Neural cell (in vitro differentiated cells): ENCODE data around the gene SEPTIN6.
"Not testable (repeated sequence)": the region's sequence is repeated elsewhere in the genome, so short reads cannot be mapped to it uniquely, and the experiment has no call there.

ENCODE experiments used
- EP300 ChIP-seq: fragments of 450-650 bp; conservative IDR thresholded peaks from 2 replicates; pipeline ENCODE4 v1.6.1; 2014; ENCODE audit warnings: antibody characterized with exemption, mild to moderate bottlenecking, moderate library complexity; ENCODE audit not compliant: poor library complexity, severe bottlenecking
- EZH2 ChIP-seq: fragments of 200-600, 300-800 bp; shearing (Covaris generic), sonication (generic); IDR thresholded peaks from 2 replicates; pipeline ENCODE4 v1.6.1; 2014; ENCODE audit warnings: antibody characterized with exemption, low read length, borderline replicate concordance, mild to moderate bottlenecking; ENCODE audit not compliant: insufficient read depth, poor library complexity, severe bottlenecking
- POLR2AphosphoS5 ChIP-seq: IDR thresholded peaks from 2 replicates; pipeline ENCODE4 v1.6.1; 2012
- RAD21 ChIP-seq: fragments of 450-650 bp; conservative IDR thresholded peaks from 2 replicates; pipeline ENCODE4 v1.6.1; 2014; ENCODE audit warnings: antibody characterized with exemption, mild to moderate bottlenecking, moderate library complexity
- TF ChIP-seq, protein P1 (sequence below): fragments of 450-650 bp; IDR thresholded peaks from 2 replicates; pipeline ENCODE4 v1.5.1; 2014; ENCODE audit warnings: antibody characterized with exemption, mild to moderate bottlenecking, moderate library complexity; ENCODE audit not compliant: poor library complexity, severe bottlenecking

- TF ChIP-seq, protein P1, sequence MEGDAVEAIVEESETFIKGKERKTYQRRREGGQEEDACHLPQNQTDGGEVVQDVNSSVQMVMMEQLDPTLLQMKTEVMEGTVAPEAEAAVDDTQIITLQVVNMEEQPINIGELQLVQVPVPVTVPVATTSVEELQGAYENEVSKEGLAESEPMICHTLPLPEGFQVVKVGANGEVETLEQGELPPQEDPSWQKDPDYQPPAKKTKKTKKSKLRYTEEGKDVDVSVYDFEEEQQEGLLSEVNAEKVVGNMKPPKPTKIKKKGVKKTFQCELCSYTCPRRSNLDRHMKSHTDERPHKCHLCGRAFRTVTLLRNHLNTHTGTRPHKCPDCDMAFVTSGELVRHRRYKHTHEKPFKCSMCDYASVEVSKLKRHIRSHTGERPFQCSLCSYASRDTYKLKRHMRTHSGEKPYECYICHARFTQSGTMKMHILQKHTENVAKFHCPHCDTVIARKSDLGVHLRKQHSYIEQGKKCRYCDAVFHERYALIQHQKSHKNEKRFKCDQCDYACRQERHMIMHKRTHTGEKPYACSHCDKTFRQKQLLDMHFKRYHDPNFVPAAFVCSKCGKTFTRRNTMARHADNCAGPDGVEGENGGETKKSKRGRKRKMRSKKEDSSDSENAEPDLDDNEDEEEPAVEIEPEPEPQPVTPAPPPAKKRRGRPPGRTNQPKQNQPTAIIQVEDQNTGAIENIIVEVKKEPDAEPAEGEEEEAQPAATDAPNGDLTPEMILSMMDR = not testable (repeated sequence)
- not testable (repeated sequence) for TF ChIP-seq RAD21, POLR2AphosphoS5, EP300, EZH2
These were observed 8.7 kb downstream of the SEPTIN6 start for GRCh38 chrX:119684312-119684711.
